Measurements from ENCODE around the gene CPNE5. TPM values are rescaled to one million over a fixed set of nuclear protein-coding genes. Genes with fewer than 3 reads are reported as not detected.

The CPNE5 gene
- total RNA-seq, 4 donors from 2014 or later: 0.23 to 1.1 (median 0.81) TPM; not detected in 1

DNA sequence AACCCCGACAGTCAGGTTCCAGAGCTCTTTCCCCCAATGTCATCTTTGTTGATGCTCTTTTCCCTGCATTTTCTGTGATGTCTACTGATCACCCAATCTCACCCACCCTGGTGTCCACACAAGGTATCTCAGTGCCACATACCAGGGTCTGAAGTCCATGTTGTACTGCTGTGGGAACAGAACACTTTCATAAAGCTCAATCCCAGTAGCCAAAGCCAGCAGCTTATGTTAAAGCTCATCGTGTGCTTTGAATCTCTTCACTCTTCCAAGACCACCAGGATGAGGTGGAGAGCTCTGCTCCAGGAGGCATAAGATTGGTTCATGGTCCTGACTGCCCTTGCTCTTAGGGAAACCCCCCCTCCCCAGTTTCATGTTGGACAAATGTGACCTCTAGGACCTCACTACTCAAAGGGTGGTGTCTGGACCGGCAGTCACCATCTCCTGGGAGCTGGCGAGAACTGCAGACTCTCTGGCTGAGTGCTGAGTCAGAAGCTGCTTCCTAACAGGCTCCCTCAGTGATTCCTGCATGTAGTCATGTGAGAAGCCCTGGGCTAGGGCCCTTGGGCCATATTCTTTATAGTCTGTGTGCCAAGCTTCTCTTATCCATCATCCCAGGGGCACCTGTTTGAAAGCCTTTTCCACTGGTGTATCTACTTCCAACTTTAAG, 13.4 kb upstream of the CPNE5 start:
- intact Hi-C loops (cut with DNase I; ENCODE audit: low total_unique reads): no loop called here
- TF ChIP-seq POLR2A (IDR thresholded peaks at IDR 0.05): no peak
- no peak overlapping the region for H3K4me3 ChIP-seq (ENCODE audit: low read depth, poor library complexity, severe bottlenecking)
- WGBS, 2 donors: 56 to 64% methylated on average over 4 of the region's 4 CpGs
- peak in 1 of 2 donors; percentile 83 for DNase-seq (ENCODE audit: low spot score in 2 of 2)

GRCh38 chr6:36851626-36852025, 12.4 kb upstream of the CPNE5 start:
- no peak for TF ChIP-seq POLR2A (IDR thresholded peaks at IDR 0.05)
- TF ChIP-seq, protein P1, sequence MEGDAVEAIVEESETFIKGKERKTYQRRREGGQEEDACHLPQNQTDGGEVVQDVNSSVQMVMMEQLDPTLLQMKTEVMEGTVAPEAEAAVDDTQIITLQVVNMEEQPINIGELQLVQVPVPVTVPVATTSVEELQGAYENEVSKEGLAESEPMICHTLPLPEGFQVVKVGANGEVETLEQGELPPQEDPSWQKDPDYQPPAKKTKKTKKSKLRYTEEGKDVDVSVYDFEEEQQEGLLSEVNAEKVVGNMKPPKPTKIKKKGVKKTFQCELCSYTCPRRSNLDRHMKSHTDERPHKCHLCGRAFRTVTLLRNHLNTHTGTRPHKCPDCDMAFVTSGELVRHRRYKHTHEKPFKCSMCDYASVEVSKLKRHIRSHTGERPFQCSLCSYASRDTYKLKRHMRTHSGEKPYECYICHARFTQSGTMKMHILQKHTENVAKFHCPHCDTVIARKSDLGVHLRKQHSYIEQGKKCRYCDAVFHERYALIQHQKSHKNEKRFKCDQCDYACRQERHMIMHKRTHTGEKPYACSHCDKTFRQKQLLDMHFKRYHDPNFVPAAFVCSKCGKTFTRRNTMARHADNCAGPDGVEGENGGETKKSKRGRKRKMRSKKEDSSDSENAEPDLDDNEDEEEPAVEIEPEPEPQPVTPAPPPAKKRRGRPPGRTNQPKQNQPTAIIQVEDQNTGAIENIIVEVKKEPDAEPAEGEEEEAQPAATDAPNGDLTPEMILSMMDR (IDR thresholded peaks at IDR 0.05): no peak
- intact Hi-C loops (cut with DNase I; ENCODE audit: low total_unique reads): no loop called here
- H3K4me3 ChIP-seq (ENCODE audit: low read depth, poor library complexity, severe bottlenecking): no peak overlapping the region
- DNase-seq (ENCODE audit: low spot score in 2 of 2): no peak
- WGBS, 2 donors: 66 to 70% methylated on average over 4 of the region's 4 CpGs

DNA sequence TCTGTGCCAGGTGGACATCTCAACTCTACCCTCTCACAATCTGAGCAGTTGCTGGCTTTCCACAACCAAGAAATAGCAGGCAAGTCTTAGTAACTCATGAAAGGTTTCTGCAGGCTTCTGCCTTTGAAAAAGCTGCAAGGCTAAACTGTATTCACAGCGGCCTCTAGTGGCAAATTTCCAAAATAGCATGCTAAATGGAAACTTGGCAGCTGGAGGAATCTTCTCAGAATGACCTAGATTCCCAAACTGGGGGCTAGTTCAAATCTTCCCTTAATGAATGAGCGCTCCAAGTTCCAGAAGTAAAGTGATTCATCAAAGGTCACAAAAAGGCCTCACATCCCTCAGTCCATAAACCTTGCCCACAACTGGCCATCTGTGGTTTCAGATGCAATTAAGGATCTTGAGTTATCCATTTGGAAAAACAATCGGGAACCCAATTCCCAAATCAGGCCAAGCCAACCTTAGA, 11.9 kb upstream of the CPNE5 start:
- WGBS, 2 donors: 29 to 30% methylated on average over 3 of the region's 3 CpGs
- peak in 1 of 2 donors; percentile 60 for DNase-seq (ENCODE audit: low spot score in 2 of 2)
- no peak overlapping the region for H3K4me3 ChIP-seq (ENCODE audit: low read depth, poor library complexity, severe bottlenecking)
- no peak for TF ChIP-seq POLR2A (IDR thresholded peaks at IDR 0.05)
- TF ChIP-seq, protein P1 (IDR thresholded peaks at IDR 0.05): no peak
- intact Hi-C loops (cut with DNase I; ENCODE audit: low total_unique reads): no loop called here

DNA sequence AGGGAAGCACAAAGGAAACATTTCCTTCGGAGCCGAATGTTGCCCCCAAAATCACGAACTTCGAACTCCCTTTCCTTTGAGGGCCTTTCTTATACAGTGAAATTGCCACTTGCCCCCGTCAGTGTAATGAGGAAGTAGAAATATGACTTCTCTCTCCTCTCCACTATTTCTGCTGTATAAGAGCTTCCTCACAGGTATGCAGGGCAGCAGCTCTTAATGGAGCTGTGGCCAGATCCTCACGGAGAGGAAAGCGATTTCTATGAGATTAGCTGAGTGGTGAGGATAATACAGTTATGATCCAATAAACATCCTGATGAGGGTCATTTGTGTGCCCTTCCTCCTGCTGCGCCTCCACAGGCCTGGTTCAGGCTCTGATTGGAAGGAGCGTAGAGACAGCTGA, 10.8 kb upstream of the CPNE5 start:
- intact Hi-C loops (cut with DNase I; ENCODE audit: low total_unique reads): no loop called here
- 89 to 90% methylated on average over 9 of the region's 9 CpGs for WGBS, 2 donors
- no peak for TF ChIP-seq POLR2A (IDR thresholded peaks at IDR 0.05)
- TF ChIP-seq, protein P1 (IDR thresholded peaks at IDR 0.05): no peak
- DNase-seq (ENCODE audit: low spot score in 2 of 2): no peak
- H3K4me3 ChIP-seq (ENCODE audit: low read depth, poor library complexity, severe bottlenecking): no peak overlapping the region

- WGBS, 2 donors: 25 to 32% methylated on average over 26 of the region's 26 CpGs
- intact Hi-C loops (cut with DNase I; ENCODE audit: low total_unique reads): loop anchor here (5.0 kb wide), 1 partner anchor 77 kb away; no protein-coding TSS in a partner anchor
- no peak for DNase-seq (ENCODE audit: low spot score in 2 of 2)
- H3K4me3 ChIP-seq (ENCODE audit: low read depth, poor library complexity, severe bottlenecking): no peak overlapping the region
- TF ChIP-seq POLR2A (IDR thresholded peaks at IDR 0.05): no peak
These were observed 9.6 kb upstream of the CPNE5 start for GRCh38 chr6:36848658-36849441.

DNA sequence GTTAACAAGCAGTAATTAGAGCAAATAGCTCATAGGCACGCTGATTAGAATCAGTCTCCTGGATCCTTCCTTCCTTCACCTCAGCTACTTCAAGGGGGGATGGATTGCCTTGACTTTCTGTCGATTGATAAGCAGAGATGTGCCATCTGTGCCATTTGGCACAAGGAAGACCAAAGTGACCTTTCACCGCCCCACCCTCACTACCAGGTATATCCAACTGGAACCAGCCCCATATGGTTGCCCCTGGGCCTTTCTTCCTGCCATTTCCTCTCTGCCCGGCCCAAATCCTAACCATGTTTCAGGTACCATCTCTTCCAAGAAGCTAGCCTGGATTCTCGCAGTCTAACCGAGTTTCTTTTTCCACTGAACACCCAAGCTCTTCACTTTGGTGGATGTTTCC, 8.7 kb upstream of the CPNE5 start:
- intact Hi-C loops (cut with DNase I; ENCODE audit: low total_unique reads): loop anchor here (5.0 kb wide), 1 partner anchor 76 kb away; no protein-coding TSS in a partner anchor
- TF ChIP-seq POLR2A (IDR thresholded peaks at IDR 0.05): no peak
- TF ChIP-seq, protein P1 (IDR thresholded peaks at IDR 0.05): no peak
- WGBS, 2 donors: 91 to 95% methylated on average over 6 of the region's 6 CpGs
- no peak for DNase-seq (ENCODE audit: low spot score in 2 of 2)
- H3K4me3 ChIP-seq (ENCODE audit: low read depth, poor library complexity, severe bottlenecking): no peak overlapping the region
